CD8-positive, alpha-beta memory T cell (primary cell): ENCODE data around the gene ENDOG. TPM values are rescaled to one million over a fixed set of nuclear protein-coding genes. Genes with fewer than 3 reads are reported as not detected.
A peak's percentile ranks its signal among the peaks of the same experiment; 100 is the strongest.

ENCODE experiments used
- CTCF ChIA-PET: fragments of 350-600 bp; sonication (Branson Sonifier 250); formaldehyde crosslinking; loops from one replicate; lab custom pipeline; 2021; ENCODE audit warnings: antibody characterized with exemption; lab: Charles Lee
- POLR2A ChIA-PET: fragments of 350-600 bp; sonication (Branson Sonifier 250); formaldehyde crosslinking; loops from one replicate; lab custom pipeline; 2021; ENCODE audit warnings: antibody characterized with exemption; lab: Charles Lee
- DNase-seq, 5 donors: peaks; one replicate each; pipeline versions ENCODE4 v3.0.0 to v3.0.0-alpha.2; 2020 to 2022; ENCODE audit warnings: mixed read lengths in 1 of 5
- H3K27ac ChIP-seq: one replicate; pipeline ENCODE4 v1.7.0; 2013; ENCODE audit warnings: low read depth, mild to moderate bottlenecking, low read length, moderate library complexity
- H3K27me3 ChIP-seq: 2 replicates; pipeline ENCODE4 v1.7.0; 2013; ENCODE audit warnings: low read length, mild to moderate bottlenecking; ENCODE audit not compliant: insufficient read depth, poor library complexity, severe bottlenecking
- H3K36me3 ChIP-seq: 2 replicates; pipeline ENCODE4 v1.7.0; 2013; ENCODE audit warnings: mild to moderate bottlenecking, low read length, moderate library complexity; ENCODE audit not compliant: insufficient read depth
- H3K4me1 ChIP-seq: 2 replicates; pipeline ENCODE4 v1.7.0; 2013; ENCODE audit warnings: mild to moderate bottlenecking, low read length, moderate library complexity; ENCODE audit not compliant: insufficient read depth
- H3K4me3 ChIP-seq: 2 replicates; pipeline ENCODE4 v1.7.0; 2013; ENCODE audit warnings: mild to moderate bottlenecking, low read length
- H3K9me3 ChIP-seq: 2 replicates; pipeline ENCODE4 v1.7.0; 2013; ENCODE audit warnings: mild to moderate bottlenecking, low read length
- H3K27ac Mint-ChIP-seq, 8 donors: one replicate each; pipeline ENCODE4 v1.8.0; 2020 to 2021; ENCODE audit warnings: mixed read lengths in 8 of 8, mild to moderate bottlenecking in 6 of 8, inconsistent platforms in 3 of 8, moderate library complexity in 3 of 8
- H3K27me3 Mint-ChIP-seq, 2 donors: one replicate each; pipeline ENCODE4 v1.8.0; 2020 to 2021; ENCODE audit warnings: mixed read lengths in 2 of 2, mild to moderate bottlenecking in 1 of 2, moderate library complexity in 1 of 2
- H3K36me3 Mint-ChIP-seq, 3 donors: one replicate each; pipeline ENCODE4 v1.8.0; 2020 to 2021; ENCODE audit warnings: mixed read lengths in 3 of 3, inconsistent platforms in 1 of 3, mild to moderate bottlenecking in 1 of 3
- H3K4me1 Mint-ChIP-seq, 3 donors: one replicate each; pipeline ENCODE4 v1.8.0; 2020 to 2021; ENCODE audit warnings: mixed read lengths in 3 of 3, inconsistent platforms in 1 of 3, mild to moderate bottlenecking in 1 of 3
- H3K4me3 Mint-ChIP-seq, 7 donors: one replicate each; pipeline ENCODE4 v1.8.0; 2020 to 2021; ENCODE audit warnings: mixed read lengths in 7 of 7, mild to moderate bottlenecking in 6 of 7, moderate library complexity in 4 of 7, inconsistent platforms in 2 of 7
- H3K9me3 Mint-ChIP-seq, 5 donors: one replicate each; pipeline ENCODE4 v1.8.0; 2020 to 2022; ENCODE audit warnings: mixed read lengths in 5 of 5, mild to moderate bottlenecking in 3 of 5, moderate library complexity in 2 of 5, inconsistent platforms in 1 of 5
- polyA plus RNA-seq: library from polyadenylated mRNA; unstranded; fragments of 300-500 nt; fragmentation: Illumina TruSeq; gene quantifications from one replicate; pipeline ENCODE4 v1.2.3, GENCODE V29; 2021
- total RNA-seq, 2 experiments: library from RNA; stranded (reverse); gene quantifications; one replicate each; pipeline ENCODE4 v1.2.3, GENCODE V29; 2021

Gene ENDOG
- total and polyA plus RNA-seq, 3 experiments from 2014 or later: 22.3 to 29.6 (median 23.3) TPM

- H3K4me3 ChIP-seq: no peak overlapping the region
- H3K27ac ChIP-seq: no peak overlapping the region
- DNase-seq: no peak
- Mint-ChIP-seq H3K9me3 (no peaks in the 10 kb centered on the region), H3K4me1 (peaks cover 20 to 31% (median 27%) of the 10 kb centered on the region in 3 donors), H3K4me3 (peak overlapping the region in 1 of 7 donors; percentile 40), H3K27ac (no peak overlapping the region), H3K36me3 (peaks cover 0 to 73% (median 0%) of the 10 kb centered on the region in 3 donors), H3K27me3 (peaks cover 0 to 4% of the 10 kb centered on the region in 2 donors)
- peaks cover 19% of the 10 kb centered on the region for H3K36me3 ChIP-seq
- no peaks in the 10 kb centered on the region for H3K27me3 ChIP-seq
- ChIA-PET CTCF (no interaction called here), POLR2A (no interaction called here)
- peaks cover 15% of the 10 kb centered on the region for H3K4me1 ChIP-seq
- no peaks in the 10 kb centered on the region for H3K9me3 ChIP-seq
Observed at GRCh38 chr9:128823903-128824406, 5.7 kb downstream of the ENDOG start.

- Histone ChIP-seq H3K27ac (no peak overlapping the region), H3K36me3 (peaks cover 19% of the 10 kb centered on the region), H3K27me3 (no peaks in the 10 kb centered on the region), H3K4me3 (no peak overlapping the region), H3K4me1 (peaks cover 13% of the 10 kb centered on the region), H3K9me3 (no peaks in the 10 kb centered on the region)
- H3K36me3 Mint-ChIP-seq: peaks cover 0 to 77% (median 0%) of the 10 kb centered on the region in 3 donors
- POLR2A ChIA-PET: no interaction called here
- peak overlapping the region in 2 of 7 donors; percentile 40 to 61 for H3K4me3 Mint-ChIP-seq
- no peaks in the 10 kb centered on the region for H3K9me3 Mint-ChIP-seq
- peaks cover 19 to 30% (median 24%) of the 10 kb centered on the region in 3 donors for H3K4me1 Mint-ChIP-seq
- CTCF ChIA-PET: no interaction called here
- DNase-seq: no peak
- peak overlapping the region in 1 of 8 donors; percentile 14 for H3K27ac Mint-ChIP-seq
- peaks cover 0 to 6% of the 10 kb centered on the region in 2 donors for H3K27me3 Mint-ChIP-seq
Observed at GRCh38 chr9:128824911-128825310, 6.6 kb downstream of the ENDOG start.

GRCh38 chr9:128825923-128826700 is 7.8 kb downstream of the ENDOG start:
- no peaks in the 10 kb centered on the region for H3K9me3 Mint-ChIP-seq
- H3K27ac Mint-ChIP-seq: peak overlapping the region in 2 of 8 donors; percentile 22 to 63
- H3K27me3 Mint-ChIP-seq: peaks cover 0 to 6% of the 10 kb centered on the region in 2 donors
- peak overlapping the region in 2 of 7 donors; percentile 25 to 30 for H3K4me3 Mint-ChIP-seq
- Histone ChIP-seq H3K36me3 (peaks cover 19% of the 10 kb centered on the region), H3K9me3 (no peaks in the 10 kb centered on the region), H3K4me1 (peaks cover 17% of the 10 kb centered on the region), H3K27ac (no peak overlapping the region), H3K27me3 (no peaks in the 10 kb centered on the region), H3K4me3 (no peak overlapping the region)
- DNase-seq: no peak
- ChIA-PET CTCF (interaction anchor here (2.2 kb wide), 1 partner anchor 8 kb away, joined by 10 read pairs; the partner anchor contains the start of gene ENDOG), POLR2A (interaction anchor here (0.5 to 1.2 kb wide), 3 partner anchors 8 to 30 kb away, joined by 3 to 5 read pairs (median 3); partner anchors contain the start of gene ENDOG)
- H3K36me3 Mint-ChIP-seq: peaks cover 0 to 75% (median 0%) of the 10 kb centered on the region in 3 donors
- H3K4me1 Mint-ChIP-seq: peaks cover 21 to 28% (median 23%) of the 10 kb centered on the region in 3 donors

DNA sequence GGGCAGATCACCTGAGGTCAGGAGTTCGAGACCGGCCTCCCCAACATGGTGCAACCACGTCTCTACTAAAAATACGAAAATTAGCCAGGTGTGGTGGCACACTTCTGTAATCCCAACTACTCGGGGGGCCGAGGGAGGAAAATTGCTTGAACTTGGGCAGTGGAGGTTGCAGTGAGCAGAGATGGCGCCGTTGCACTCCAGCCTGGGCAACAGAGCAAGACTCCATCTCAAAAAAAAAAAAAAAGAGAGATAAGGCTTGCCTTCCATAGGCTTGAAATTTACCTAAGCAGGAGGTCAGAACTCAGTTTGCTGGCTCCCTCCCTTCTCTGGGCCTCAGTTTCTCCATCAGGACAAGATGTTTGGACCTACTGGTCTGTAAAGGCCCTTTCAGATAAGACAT is 10.0 kb downstream of the ENDOG start:
- Histone ChIP-seq H3K36me3 (peaks cover 14% of the 10 kb centered on the region), H3K4me1 (peaks cover 17% of the 10 kb centered on the region), H3K9me3 (no peaks in the 10 kb centered on the region), H3K27me3 (no peaks in the 10 kb centered on the region), H3K4me3 (no peak overlapping the region), H3K27ac (no peak overlapping the region)
- Mint-ChIP-seq H3K27me3 (peaks cover 0 to 6% of the 10 kb centered on the region in 2 donors), H3K4me3 (peak overlapping the region; percentile 91 to 99 (median 93)), H3K9me3 (no peaks in the 10 kb centered on the region), H3K27ac (peak overlapping the region in 7 of 8 donors; percentile 62 to 96 (median 90)), H3K4me1 (peaks cover 20 to 24% (median 21%) of the 10 kb centered on the region in 3 donors), H3K36me3 (peaks cover 0 to 59% (median 0%) of the 10 kb centered on the region in 3 donors)
- DNase-seq: no peak
- ChIA-PET CTCF (interaction anchor here (0.6 to 2.2 kb wide), 2 partner anchors 10 to 192 kb away, joined by 3 to 10 read pairs; partner anchors contain the start of gene ENDOG), POLR2A (interaction anchor here (2.5 kb wide), 1 partner anchor 9 kb away, joined by 39 read pairs; the partner anchor contains the start of gene ENDOG)

- peak overlapping the region; percentile 91 to 99 (median 93) for H3K4me3 Mint-ChIP-seq
- H3K36me3 ChIP-seq: peaks cover 14% of the 10 kb centered on the region
- no peaks in the 10 kb centered on the region for H3K9me3 Mint-ChIP-seq
- CTCF ChIA-PET: interaction anchor here (0.6 to 2.5 kb wide), 3 partner anchors 10 to 191 kb away, joined by 3 to 28 read pairs (median 3); partner anchors contain the start of gene ENDOG
- peaks cover 0 to 6% of the 10 kb centered on the region in 2 donors for H3K27me3 Mint-ChIP-seq
- no peaks in the 10 kb centered on the region for H3K27me3 ChIP-seq
- peaks cover 20 to 24% (median 21%) of the 10 kb centered on the region in 3 donors for H3K4me1 Mint-ChIP-seq
- POLR2A ChIA-PET: interaction anchor here (2.5 kb wide), 1 partner anchor 10 kb away, joined by 39 read pairs; the partner anchor contains the start of gene ENDOG
- peak overlapping the region; percentile 94 for H3K4me3 ChIP-seq
- H3K4me1 ChIP-seq: peaks cover 17% of the 10 kb centered on the region
- peak overlapping the region; percentile 62 to 96 (median 91) for H3K27ac Mint-ChIP-seq
- DNase-seq: no peak
- peak overlapping the region; percentile 67 for H3K27ac ChIP-seq
- H3K9me3 ChIP-seq: no peaks in the 10 kb centered on the region
- peaks cover 0 to 57% (median 0%) of the 10 kb centered on the region in 3 donors for H3K36me3 Mint-ChIP-seq
Observed at GRCh38 chr9:128828719-128829452, 10.6 kb downstream of the ENDOG start.

GRCh38 chr9:128829477-128830251 is 11.4 kb downstream of the ENDOG start, which contains the start of gene SPOUT1:
TSS of gene SPOUT1 (minus strand) at chr9:128829794. CDS start at chr9:128829780, 14 bp downstream.
- Histone ChIP-seq H3K4me3 (peak within 1 kb of the TSS; percentile 94), H3K27me3 (no peaks in the 10 kb centered on the region), H3K27ac (peak within 1 kb of the TSS; percentile 67), H3K9me3 (no peaks in the 10 kb centered on the region), H3K4me1 (peaks cover 17% of the 10 kb centered on the region), H3K36me3 (peaks cover 14% of the 10 kb centered on the region)
- Mint-ChIP-seq H3K4me3 (peak within 1 kb of the TSS; percentile 91 to 99 (median 93)), H3K9me3 (no peaks in the 10 kb centered on the region), H3K36me3 (peaks cover 0 to 52% (median 0%) of the 10 kb centered on the region in 3 donors), H3K27ac (peak within 1 kb of the TSS; percentile 62 to 96 (median 92)), H3K27me3 (peaks cover 0 to 3% of the 10 kb centered on the region in 2 donors), H3K4me1 (peaks cover 20 to 24% (median 21%) of the 10 kb centered on the region in 3 donors)
- ChIA-PET POLR2A (interaction anchor here (0.5 to 2.5 kb wide), 5 partner anchors 10 to 181 kb away, joined by 3 to 39 read pairs (median 4); partner anchors contain the start of gene ENDOG), CTCF (interaction anchor here (0.9 to 2.5 kb wide), 5 partner anchors 11 to 97 kb away, joined by 3 to 28 read pairs (median 3); partner anchors contain the start of gene ENDOG)
- peak; percentile 90 to 96 (median 91) for DNase-seq

DNA sequence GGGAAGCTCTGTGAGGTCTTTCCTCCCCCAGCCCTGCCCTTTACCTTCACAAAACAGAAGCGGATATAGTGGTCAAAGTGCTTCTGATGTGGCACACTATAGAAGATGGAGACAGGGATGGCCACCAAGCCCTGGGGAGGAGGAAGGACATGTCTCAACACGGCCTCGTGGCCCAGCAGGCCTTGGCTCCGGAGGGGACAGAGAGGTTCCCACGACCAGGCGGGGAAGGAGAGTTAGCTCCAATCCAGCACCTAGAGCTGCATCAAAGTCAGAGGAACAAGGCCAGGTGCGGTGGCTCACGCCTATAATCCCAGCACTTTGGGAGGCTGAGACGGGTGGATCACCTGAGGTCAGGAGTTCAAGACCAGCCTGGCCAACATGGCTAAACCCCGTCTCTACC is 15.4 kb downstream of the ENDOG start:
- DNase-seq: no peak
- Histone ChIP-seq H3K27ac (no peak overlapping the region), H3K4me3 (no peak overlapping the region), H3K4me1 (peaks cover 12% of the 10 kb centered on the region), H3K36me3 (no peaks in the 10 kb centered on the region), H3K9me3 (no peaks in the 10 kb centered on the region), H3K27me3 (no peaks in the 10 kb centered on the region)
- Mint-ChIP-seq H3K27me3 (peaks cover 0 to 3% of the 10 kb centered on the region in 2 donors), H3K27ac (no peak overlapping the region), H3K36me3 (peaks cover 0 to 32% (median 0%) of the 10 kb centered on the region in 3 donors), H3K4me3 (no peak overlapping the region), H3K9me3 (no peaks in the 10 kb centered on the region), H3K4me1 (peaks cover 11 to 15% (median 13%) of the 10 kb centered on the region in 3 donors)
- ChIA-PET POLR2A (no interaction called here), CTCF (no interaction called here)
